ENCODE measurements around the gene GPN3. TPM values are rescaled to one million over a fixed set of nuclear protein-coding genes. Genes with fewer than 3 reads are reported as not detected.
A peak's percentile ranks its signal among the peaks of the same experiment; 100 is the strongest.
"Not testable (repeated sequence)": the region's sequence is repeated elsewhere in the genome, so short reads cannot be mapped to it uniquely, and the experiment has no call there.

GPN3 gene
- total RNA-seq, 3 donors from 2014 or later: 66.1 to 75.8 (median 72.1) TPM

- not testable (repeated sequence) for H3K27me3 Mint-ChIP-seq (ENCODE audit: low read depth); DNase-seq; ATAC-seq; H3K4me3 Mint-ChIP-seq; H3K9me3 Mint-ChIP-seq
- Mint-ChIP-seq H3K4me1 (ENCODE audit: low read depth) (peaks cover 38% of the 10 kb centered on the region), H3K36me3 (ENCODE audit: insufficient read depth) (peaks cover 13% of the 10 kb centered on the region)
These were observed 2.3 kb downstream of the GPN3 start for GRCh38 chr12:110465765-110466164.

GRCh38 chr12:110465024-110465423 is 3.0 kb downstream of the GPN3 start:
- H3K36me3 Mint-ChIP-seq (ENCODE audit: insufficient read depth): peaks cover 16% of the 10 kb centered on the region
- no peak for ATAC-seq
- no peaks in the 10 kb centered on the region for H3K27me3 Mint-ChIP-seq (ENCODE audit: low read depth)
- no peaks in the 10 kb centered on the region for H3K9me3 Mint-ChIP-seq
- no peak overlapping the region for H3K4me3 Mint-ChIP-seq
- peaks cover 35% of the 10 kb centered on the region for H3K4me1 Mint-ChIP-seq (ENCODE audit: low read depth)
- no peak for DNase-seq

- not testable (repeated sequence) for DNase-seq; H3K9me3 Mint-ChIP-seq; ATAC-seq; H3K27me3 Mint-ChIP-seq (ENCODE audit: low read depth); H3K4me3 Mint-ChIP-seq
- peaks cover 11% of the 10 kb centered on the region for H3K4me1 Mint-ChIP-seq (ENCODE audit: low read depth)
- peaks cover 21% of the 10 kb centered on the region for H3K36me3 Mint-ChIP-seq (ENCODE audit: insufficient read depth)
These were observed 6.9 kb downstream of the GPN3 start for GRCh38 chr12:110461189-110461588.

GRCh38 chr12:110458756-110459155 is 9.3 kb downstream of the GPN3 start:
- DNase-seq (no peak), ATAC-seq (no peak)
- Mint-ChIP-seq H3K4me1 (ENCODE audit: low read depth) (peaks cover 4% of the 10 kb centered on the region), H3K9me3 (no peaks in the 10 kb centered on the region), H3K4me3 (no peak overlapping the region), H3K27me3 (ENCODE audit: low read depth) (no peaks in the 10 kb centered on the region), H3K36me3 (ENCODE audit: insufficient read depth) (peaks cover 25% of the 10 kb centered on the region)

- Mint-ChIP-seq H3K9me3 (no peaks in the 10 kb centered on the region), H3K4me3 (no peak overlapping the region), H3K27me3 (ENCODE audit: low read depth) (no peaks in the 10 kb centered on the region), H3K36me3 (ENCODE audit: insufficient read depth) (peaks cover 22% of the 10 kb centered on the region), H3K4me1 (ENCODE audit: low read depth) (peaks cover 15% of the 10 kb centered on the region)
- no peak for DNase-seq
- ATAC-seq: no peak
These were observed 14.3 kb downstream of the GPN3 start for GRCh38 chr12:110453569-110454296.

GRCh38 chr12:110451263-110451662 is 16.8 kb downstream of the GPN3 start:
- ATAC-seq: no peak
- DNase-seq: no peak
- Mint-ChIP-seq H3K4me1 (ENCODE audit: low read depth) (peaks cover 33% of the 10 kb centered on the region), H3K9me3 (no peaks in the 10 kb centered on the region), H3K4me3 (peak overlapping the region; percentile 100), H3K27me3 (ENCODE audit: low read depth) (no peaks in the 10 kb centered on the region), H3K36me3 (ENCODE audit: insufficient read depth) (peaks cover 24% of the 10 kb centered on the region)

GRCh38 chr12:110449799-110450497 is 18.1 kb downstream of the GPN3 start, which contains the start of gene ARPC3:
TSS of gene ARPC3 (minus strand) at chr12:110450337. CDS start at chr12:110450260, 77 bp downstream.
- H3K4me3 Mint-ChIP-seq: peak within 1 kb of the TSS; percentile 100
- H3K36me3 Mint-ChIP-seq (ENCODE audit: insufficient read depth): peaks cover 23% of the 10 kb centered on the region
- H3K27me3 Mint-ChIP-seq (ENCODE audit: low read depth): no peaks in the 10 kb centered on the region
- H3K9me3 Mint-ChIP-seq: no peaks in the 10 kb centered on the region
- peak; percentile 99 for ATAC-seq
- peaks cover 33% of the 10 kb centered on the region for H3K4me1 Mint-ChIP-seq (ENCODE audit: low read depth)
- DNase-seq: peak; percentile 92

GRCh38 chr12:110444455-110444854 is 23.6 kb downstream of the GPN3 start:
- Mint-ChIP-seq H3K27me3 (ENCODE audit: low read depth) (no peaks in the 10 kb centered on the region), H3K4me1 (ENCODE audit: low read depth) (peaks cover 28% of the 10 kb centered on the region), H3K36me3 (ENCODE audit: insufficient read depth) (peaks cover 16% of the 10 kb centered on the region), H3K4me3 (no peak overlapping the region), H3K9me3 (no peaks in the 10 kb centered on the region)
- ATAC-seq (no peak), DNase-seq (no peak)

- H3K4me3 Mint-ChIP-seq: no peak overlapping the region
- peaks cover 17% of the 10 kb centered on the region for H3K36me3 Mint-ChIP-seq (ENCODE audit: insufficient read depth)
- DNase-seq: no peak
- H3K27me3 Mint-ChIP-seq (ENCODE audit: low read depth): no peaks in the 10 kb centered on the region
- no peaks in the 10 kb centered on the region for H3K9me3 Mint-ChIP-seq
- no peak for ATAC-seq
- H3K4me1 Mint-ChIP-seq (ENCODE audit: low read depth): peaks cover 1% of the 10 kb centered on the region
These were observed 31.8 kb downstream of the GPN3 start for GRCh38 chr12:110436231-110436630.

- ATAC-seq: no peak
- Mint-ChIP-seq H3K4me1 (ENCODE audit: low read depth) (peaks cover 1% of the 10 kb centered on the region), H3K36me3 (ENCODE audit: insufficient read depth) (peaks cover 13% of the 10 kb centered on the region), H3K9me3 (no peaks in the 10 kb centered on the region), H3K4me3 (no peak overlapping the region), H3K27me3 (ENCODE audit: low read depth) (no peaks in the 10 kb centered on the region)
- no peak for DNase-seq
These were observed 36.0 kb downstream of the GPN3 start for GRCh38 chr12:110431957-110432587.

- H3K4me3 Mint-ChIP-seq; H3K36me3 Mint-ChIP-seq (ENCODE audit: insufficient read depth); H3K4me1 Mint-ChIP-seq (ENCODE audit: low read depth); H3K9me3 Mint-ChIP-seq; H3K27me3 Mint-ChIP-seq (ENCODE audit: low read depth); ATAC-seq; DNase-seq: not testable (repeated sequence)
These were observed 38.4 kb downstream of the GPN3 start for GRCh38 chr12:110429676-110430075.

- H3K27me3 Mint-ChIP-seq (ENCODE audit: low read depth): peaks cover 4% of the 10 kb centered on the region
- H3K9me3 Mint-ChIP-seq: no peaks in the 10 kb centered on the region
- H3K36me3 Mint-ChIP-seq (ENCODE audit: insufficient read depth): no peaks in the 10 kb centered on the region
- H3K4me1 Mint-ChIP-seq (ENCODE audit: low read depth): peaks cover 1% of the 10 kb centered on the region
- no peak for ATAC-seq
- H3K4me3 Mint-ChIP-seq: no peak overlapping the region
- no peak for DNase-seq
These were observed 41.7 kb downstream of the GPN3 start for GRCh38 chr12:110426406-110426805.

GRCh38 chr12:110424237-110424636 is 43.8 kb downstream of the GPN3 start:
- Mint-ChIP-seq H3K4me3 (no peak overlapping the region), H3K9me3 (no peaks in the 10 kb centered on the region), H3K4me1 (ENCODE audit: low read depth) (no peaks in the 10 kb centered on the region), H3K27me3 (ENCODE audit: low read depth) (peaks cover 7% of the 10 kb centered on the region), H3K36me3 (ENCODE audit: insufficient read depth) (no peaks in the 10 kb centered on the region)
- ATAC-seq: no peak
- DNase-seq: no peak

GRCh38 chr12:110421701-110422100 is 46.4 kb downstream of the GPN3 start:
- no peaks in the 10 kb centered on the region for H3K36me3 Mint-ChIP-seq (ENCODE audit: insufficient read depth)
- no peak for DNase-seq
- H3K4me3 Mint-ChIP-seq: no peak overlapping the region
- no peak for ATAC-seq
- no peaks in the 10 kb centered on the region for H3K9me3 Mint-ChIP-seq
- no peaks in the 10 kb centered on the region for H3K4me1 Mint-ChIP-seq (ENCODE audit: low read depth)
- H3K27me3 Mint-ChIP-seq (ENCODE audit: low read depth): peaks cover 7% of the 10 kb centered on the region
